ENCODE results near the gene THRSP.
"Not testable (repeated sequence)": the region's sequence is repeated elsewhere in the genome, so short reads cannot be mapped to it uniquely, and the experiment has no call there.

The THRSP gene

GRCh38 chr11:78038697-78039313, 24.9 kb upstream of the THRSP start:
- peak; percentile 16 for DNase-seq (ENCODE audit: low read depth)
- no peak for TF ChIP-seq CTCF (IDR thresholded peaks at IDR 0.05; ENCODE audit: insufficient read depth, low read depth, low read length, missing control alignments)
- H3K4me3 ChIP-seq (ENCODE audit: low read length), result no peak overlapping the region

- TF ChIP-seq CTCF (IDR thresholded peaks at IDR 0.05; ENCODE audit: insufficient read depth, low read depth, low read length, missing control alignments), result no peak
- no peak overlapping the region for H3K4me3 ChIP-seq (ENCODE audit: low read length)
- peak; percentile 75 for DNase-seq (ENCODE audit: low read depth)
These were observed 24.2 kb upstream of the THRSP start for GRCh38 chr11:78039391-78039918.

- TF ChIP-seq CTCF (IDR thresholded peaks at IDR 0.05; ENCODE audit: insufficient read depth, low read depth, low read length, missing control alignments), result no peak
- DNase-seq (ENCODE audit: low read depth), result peak; percentile 86
- no peak overlapping the region for H3K4me3 ChIP-seq (ENCODE audit: low read length)
These were observed 23.6 kb upstream of the THRSP start for GRCh38 chr11:78039919-78040671.

- no peak overlapping the region for H3K4me3 ChIP-seq (ENCODE audit: low read length)
- DNase-seq (ENCODE audit: low read depth), result peak; percentile 66
- TF ChIP-seq CTCF (IDR thresholded peaks at IDR 0.05; ENCODE audit: insufficient read depth, low read depth, low read length, missing control alignments), result no peak
These were observed 22.8 kb upstream of the THRSP start for GRCh38 chr11:78040691-78041379.

GRCh38 chr11:78041380-78041719, 22.3 kb upstream of the THRSP start:
- H3K4me3 ChIP-seq (ENCODE audit: low read length); DNase-seq (ENCODE audit: low read depth): not testable (repeated sequence)

GRCh38 chr11:78041843-78042440, 21.7 kb upstream of the THRSP start:
- no peak for TF ChIP-seq CTCF (IDR thresholded peaks at IDR 0.05; ENCODE audit: insufficient read depth, low read depth, low read length, missing control alignments)
- DNase-seq (ENCODE audit: low read depth), result no peak

GRCh38 chr11:78044706-78045105, 19.0 kb upstream of the THRSP start:
- no peak for TF ChIP-seq CTCF (IDR thresholded peaks at IDR 0.05; ENCODE audit: insufficient read depth, low read depth, low read length, missing control alignments)
- no peak overlapping the region for H3K4me3 ChIP-seq (ENCODE audit: low read length)
- no peak for DNase-seq (ENCODE audit: low read depth)

More at GRCh38 chr11:78041843-78042440, 21.7 kb upstream of the THRSP start:
- no peak overlapping the region for H3K4me3 ChIP-seq (ENCODE audit: low read length)
